SK-N-DZ (cell line): ENCODE measurements around the gene MEP1A.
"Not testable (repeated sequence)": the region's sequence is repeated elsewhere in the genome, so short reads cannot be mapped to it uniquely, and the experiment has no call there.

Source experiments
- DNase-seq: peaks from one replicate; pipeline ENCODE4 v3.0.0-alpha.2; 2015; ENCODE audit warnings: low spot score

MEP1A gene

GRCh38 chr6:46832816-46833215, 39.6 kb downstream of the MEP1A start:
- no peak for DNase-seq

- not testable (repeated sequence) for DNase-seq
Observed at GRCh38 chr6:46834257-46834916, 41.2 kb downstream of the MEP1A start.

DNA sequence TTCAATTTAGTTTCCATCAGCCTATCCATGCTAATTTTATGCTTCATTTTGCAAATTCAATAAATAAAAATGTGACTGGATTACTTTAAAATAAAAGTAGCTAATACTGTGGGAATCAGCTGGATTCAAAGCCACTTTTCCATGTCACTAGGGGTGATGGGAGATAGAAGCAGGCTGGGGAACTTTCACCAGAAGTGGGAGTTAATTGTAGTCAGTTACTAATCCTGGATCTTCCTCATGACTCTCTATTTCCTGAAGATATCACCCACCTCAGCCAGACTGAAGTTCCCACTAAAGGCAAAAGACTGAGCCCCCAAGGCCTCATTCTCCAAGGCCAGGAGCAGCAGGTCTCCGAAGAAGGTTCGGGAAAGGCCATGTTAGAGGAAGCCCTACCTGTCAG, 41.8 kb downstream of the MEP1A start:
- not testable (repeated sequence) for DNase-seq

DNA sequence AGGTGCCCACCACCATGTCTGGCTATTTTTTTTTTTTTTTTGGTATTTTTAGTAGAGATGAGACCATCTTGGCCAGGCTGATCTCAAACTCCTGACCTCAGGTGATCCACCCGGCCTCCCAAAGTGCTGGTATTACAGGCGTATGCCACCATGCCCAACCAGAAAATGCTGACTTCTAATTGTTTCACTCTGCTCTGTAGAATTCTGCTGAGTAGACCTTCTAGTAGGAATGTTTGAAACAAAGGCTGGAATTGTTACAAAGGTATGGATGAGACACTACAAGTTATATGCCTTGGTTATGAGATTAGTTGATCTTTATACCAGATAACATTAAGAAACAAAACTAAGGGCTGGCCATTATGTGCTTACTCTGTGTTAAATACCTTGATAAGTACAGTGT, 44.8 kb downstream of the MEP1A start:
- DNase-seq = no peak

DNA sequence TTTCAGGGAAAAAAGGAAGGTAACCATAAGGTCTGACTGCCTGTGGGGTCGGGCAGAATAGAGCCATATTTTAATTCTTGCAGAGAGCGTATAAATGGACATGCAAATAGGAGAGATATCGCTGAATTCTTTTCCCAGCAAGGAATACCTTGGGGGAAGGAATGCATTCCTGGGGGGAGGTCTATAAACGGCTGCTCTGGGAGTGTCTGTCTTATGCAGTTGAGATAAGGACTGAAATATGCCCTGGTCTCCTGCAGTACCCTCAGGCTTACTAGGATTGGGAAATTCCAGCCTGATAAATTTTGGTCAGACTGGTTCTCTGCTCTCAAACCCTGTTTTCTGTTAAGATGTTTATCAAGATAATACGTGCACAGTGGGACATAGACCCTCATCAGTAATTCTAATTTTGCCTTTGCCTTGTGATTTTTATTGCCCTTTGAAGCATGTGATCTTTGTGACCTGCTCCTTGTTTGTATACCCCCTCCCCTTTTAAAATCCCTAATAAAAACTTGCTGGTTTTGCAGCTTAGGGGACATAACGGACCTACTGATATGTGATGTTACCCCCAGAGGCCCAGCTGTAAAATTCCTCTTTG, 49.2 kb downstream of the MEP1A start:
- not testable (repeated sequence) for DNase-seq

DNA sequence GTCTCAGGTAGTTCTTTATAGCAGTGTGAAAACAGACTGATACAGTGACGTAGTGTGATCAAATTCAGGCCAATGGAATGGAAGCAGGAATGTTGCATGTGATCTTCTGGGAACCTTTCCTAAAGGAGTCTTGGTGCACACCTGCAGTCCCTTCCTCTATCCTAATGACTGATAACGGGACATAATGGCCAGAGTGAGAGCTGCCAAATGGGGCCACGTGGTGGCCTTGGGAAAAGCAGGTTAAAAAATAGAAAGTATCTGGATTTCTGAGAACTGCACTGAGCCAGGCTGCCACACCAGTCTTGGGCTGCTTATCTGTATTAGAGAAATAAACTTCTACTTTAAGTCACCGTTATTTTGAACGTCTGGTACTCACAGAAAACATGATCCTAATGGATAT, 51.9 kb downstream of the MEP1A start:
- DNase-seq = no peak

DNA sequence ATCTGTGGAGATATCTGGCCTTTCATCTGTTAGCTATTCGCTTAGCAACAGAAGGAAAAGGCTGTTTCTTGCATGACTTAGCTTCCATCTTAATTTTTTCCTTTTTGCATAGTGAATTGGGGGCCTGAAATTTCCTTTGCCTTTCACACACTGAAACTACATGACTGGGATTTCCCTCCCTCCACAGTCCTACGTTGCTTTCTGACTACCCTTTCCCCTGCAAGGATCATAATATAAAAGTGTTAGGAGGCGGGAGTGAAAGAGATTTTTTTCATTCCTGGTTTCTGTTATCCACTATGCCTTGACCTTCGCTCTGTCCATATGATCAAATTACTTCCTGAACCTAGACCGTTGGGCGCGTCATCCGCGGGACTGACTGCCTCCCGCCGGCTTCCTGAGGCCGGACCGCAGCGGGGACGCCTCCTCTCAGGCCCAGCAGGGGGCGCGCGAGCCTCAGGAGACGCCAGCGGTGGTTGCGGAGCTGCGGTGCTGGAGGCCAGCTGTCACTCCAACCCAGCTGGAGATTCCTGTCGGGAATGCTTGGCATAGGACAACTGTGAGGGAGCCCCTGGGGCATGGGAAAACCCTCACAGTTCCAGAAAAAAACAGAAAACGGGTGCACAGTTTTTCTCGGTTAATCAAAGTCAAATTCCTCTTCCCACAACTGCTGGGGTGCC, 55.6 kb downstream of the MEP1A start:
- DNase-seq = peak; percentile 57

GRCh38 chr6:46849361-46849690, 56.1 kb downstream of the MEP1A start:
- DNase-seq = no peak

DNA sequence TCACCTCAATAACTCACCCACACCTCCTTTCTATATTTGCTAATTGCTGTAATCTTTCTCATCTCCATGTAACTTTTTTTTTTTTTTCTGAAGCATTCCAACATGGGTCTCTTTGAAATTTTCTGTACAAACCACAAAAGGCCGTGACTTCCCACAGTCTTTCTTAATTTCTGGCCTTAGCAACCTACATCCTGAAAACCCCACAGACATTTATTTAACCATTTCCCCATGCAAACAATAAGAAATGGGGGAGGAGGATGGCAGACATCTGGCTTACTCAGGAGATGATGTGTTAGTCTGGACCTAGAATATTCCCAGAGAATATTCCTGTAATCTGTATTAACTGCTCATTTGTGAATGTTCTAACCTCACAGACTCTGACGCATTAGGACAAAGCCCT, 57.6 kb downstream of the MEP1A start:
- no peak for DNase-seq

GRCh38 chr6:46851576-46851975, 58.4 kb downstream of the MEP1A start:
- not testable (repeated sequence) for DNase-seq

DNA sequence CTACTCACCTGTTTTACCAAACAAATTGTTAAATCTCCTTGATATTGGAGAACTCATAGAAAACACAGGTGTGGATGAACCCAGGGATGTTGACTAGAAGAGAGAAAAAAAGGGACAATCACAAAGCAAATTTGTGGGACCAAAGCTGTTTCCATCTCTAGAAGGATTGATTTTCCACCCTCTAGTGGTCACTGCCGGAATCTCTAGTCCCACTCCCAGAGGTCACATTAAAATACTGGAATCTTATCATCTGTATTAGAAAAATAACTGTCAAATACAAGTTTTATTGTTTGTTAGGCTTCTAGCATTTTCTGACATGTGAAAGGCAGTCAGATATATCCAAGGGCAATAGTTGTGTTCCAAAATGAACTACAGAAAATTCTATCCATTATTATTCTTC, 62.8 kb downstream of the MEP1A start:
- not testable (repeated sequence) for DNase-seq

DNA sequence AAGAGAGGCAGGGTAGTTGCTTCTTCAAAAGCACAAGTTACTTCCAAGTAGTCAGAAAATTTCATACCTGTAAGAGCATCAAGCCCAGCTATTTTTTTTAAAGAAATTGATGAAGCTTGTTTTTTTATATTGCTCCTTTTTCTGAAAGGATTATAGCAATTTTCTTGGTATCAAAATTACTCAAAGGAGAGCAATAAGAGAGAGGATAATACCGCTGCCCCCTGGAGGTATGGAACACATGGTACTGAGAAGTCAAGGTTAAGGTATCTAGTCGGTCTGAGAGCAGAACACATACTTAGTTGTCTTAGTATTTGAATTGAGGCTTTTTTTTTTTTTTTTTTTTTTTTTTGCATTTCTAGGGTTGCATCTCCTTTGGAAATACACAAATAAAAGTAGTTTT, 69.2 kb downstream of the MEP1A start:
- DNase-seq = no peak

DNA sequence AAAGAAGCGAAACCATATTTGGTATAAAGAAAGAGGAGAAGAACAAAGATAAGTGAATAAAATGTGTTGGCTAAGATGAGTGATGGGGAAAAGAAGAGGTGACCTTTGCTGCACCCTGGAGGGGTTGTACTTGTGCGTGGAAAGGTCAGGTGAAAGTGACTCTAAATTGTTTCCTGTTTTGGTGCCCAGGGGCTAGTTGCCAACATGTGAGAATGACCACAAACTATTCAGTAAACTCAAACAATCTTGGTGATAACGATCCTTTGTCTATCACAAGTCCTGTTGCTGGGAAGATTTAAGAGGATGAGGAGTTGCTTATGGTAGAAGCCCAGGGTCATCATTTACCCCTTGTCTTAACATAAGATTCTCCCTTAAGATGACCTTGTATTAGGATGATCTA, 70.6 kb downstream of the MEP1A start:
- no peak for DNase-seq

DNA sequence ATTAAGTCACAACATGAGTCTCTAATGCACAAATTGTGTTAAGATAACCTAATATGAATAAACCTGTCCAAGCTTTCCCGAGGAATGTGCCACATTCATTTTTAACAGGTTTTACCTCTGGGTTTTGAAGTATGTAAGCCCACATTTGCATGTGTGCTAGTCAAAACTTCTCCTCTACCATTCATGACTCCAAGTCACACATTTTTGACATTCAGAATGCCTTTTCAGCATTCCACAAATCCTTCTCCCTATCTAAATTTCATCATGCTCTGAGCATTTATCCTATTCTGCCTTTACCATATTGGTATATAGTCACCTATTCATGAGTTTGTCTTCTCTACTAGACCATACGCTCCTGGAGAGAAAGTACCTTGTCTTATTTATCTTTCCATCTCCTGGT, 72.0 kb downstream of the MEP1A start:
- no peak for DNase-seq

DNA sequence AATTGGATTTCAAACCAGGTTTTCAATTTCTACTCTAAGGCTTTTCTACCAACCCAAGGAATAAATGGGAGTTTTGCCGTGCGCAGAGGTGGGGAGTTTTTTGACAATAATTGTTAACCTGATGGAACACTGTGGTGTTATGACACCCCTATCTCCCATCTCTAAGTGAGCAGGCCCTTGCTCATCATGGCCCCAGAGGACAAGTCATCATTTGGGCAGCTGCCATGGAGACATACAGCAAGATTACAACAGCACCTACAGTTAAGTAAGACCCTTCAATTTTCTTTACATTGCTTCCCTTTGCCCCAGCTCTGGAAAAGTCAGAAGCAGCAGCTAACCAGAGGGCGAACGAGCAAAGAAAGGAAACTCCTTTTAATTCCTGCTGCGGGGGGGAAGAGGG, 74.2 kb downstream of the MEP1A start:
- no peak for DNase-seq

- DNase-seq = no peak
Observed at GRCh38 chr6:46876126-46876525, 82.9 kb downstream of the MEP1A start.

GRCh38 chr6:46879003-46879402, 85.8 kb downstream of the MEP1A start:
- DNase-seq = no peak

- DNase-seq = no peak
Observed at GRCh38 chr6:46882645-46883044, 89.5 kb downstream of the MEP1A start.

- no peak for DNase-seq
Observed at GRCh38 chr6:46888031-46888430, 94.8 kb downstream of the MEP1A start.

DNA sequence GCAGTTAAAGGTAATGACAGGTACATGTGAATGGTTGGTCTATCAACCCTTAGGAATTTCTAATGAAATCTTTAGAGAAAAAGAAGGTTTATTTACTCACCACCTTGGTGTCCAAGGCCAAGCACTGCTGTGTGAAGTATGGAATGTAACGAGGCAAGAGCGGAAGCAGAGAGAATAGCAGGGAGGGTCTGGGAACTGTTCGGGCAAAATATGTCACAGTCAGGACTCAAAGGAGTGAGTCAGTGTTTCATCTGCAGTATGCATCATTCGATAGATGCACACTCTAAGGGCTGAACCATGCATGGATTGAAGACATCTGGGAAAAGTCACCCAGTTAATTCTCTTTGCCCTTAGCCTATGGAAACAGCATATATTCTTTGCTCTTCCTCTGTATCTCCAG, 95.4 kb downstream of the MEP1A start:
- DNase-seq = no peak
